LNCaP clone FGC (cell line): ENCODE data around the gene RAPGEF3.

Source experiments
- DNase-seq: peaks from one replicate; pipeline ENCODE4 v3.0.0-alpha.2; 2011; ENCODE audit warnings: low read depth
- H3K4me3 ChIP-seq: 2 replicates; pipeline ENCODE4 v1.5.1; 2011; ENCODE audit warnings: mild to moderate bottlenecking, low read depth, low read length, control low read depth
- TF ChIP-seq, protein P1 (sequence below): IDR thresholded peaks from 2 replicates; pipeline ENCODE4 v1.5.1; 2012; ENCODE audit warnings: mild to moderate bottlenecking; ENCODE audit not compliant: control insufficient read depth, insufficient read depth; ENCODE audit errors: extremely low read depth

RAPGEF3 gene

DNA sequence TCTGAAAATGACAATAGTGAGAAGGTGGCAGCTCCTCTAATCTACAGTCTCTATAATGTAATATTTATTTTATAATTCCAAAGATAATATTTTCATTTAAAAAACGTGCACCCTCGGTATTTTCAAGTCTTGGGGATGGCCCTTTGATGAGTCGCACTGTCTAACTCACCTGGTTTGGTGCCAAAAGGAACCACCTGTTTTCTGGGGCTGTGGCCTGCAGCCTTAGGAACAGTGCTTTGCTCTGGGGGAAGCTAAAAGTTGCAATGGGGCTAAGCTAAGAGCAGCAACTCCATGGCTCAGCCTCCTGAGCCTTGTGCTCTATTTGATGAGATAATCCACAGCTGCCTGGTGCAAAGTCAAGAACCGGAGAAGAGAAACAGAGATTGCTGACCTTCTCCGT lies 27.0 kb downstream of the RAPGEF3 start:
- TF ChIP-seq, protein P1, sequence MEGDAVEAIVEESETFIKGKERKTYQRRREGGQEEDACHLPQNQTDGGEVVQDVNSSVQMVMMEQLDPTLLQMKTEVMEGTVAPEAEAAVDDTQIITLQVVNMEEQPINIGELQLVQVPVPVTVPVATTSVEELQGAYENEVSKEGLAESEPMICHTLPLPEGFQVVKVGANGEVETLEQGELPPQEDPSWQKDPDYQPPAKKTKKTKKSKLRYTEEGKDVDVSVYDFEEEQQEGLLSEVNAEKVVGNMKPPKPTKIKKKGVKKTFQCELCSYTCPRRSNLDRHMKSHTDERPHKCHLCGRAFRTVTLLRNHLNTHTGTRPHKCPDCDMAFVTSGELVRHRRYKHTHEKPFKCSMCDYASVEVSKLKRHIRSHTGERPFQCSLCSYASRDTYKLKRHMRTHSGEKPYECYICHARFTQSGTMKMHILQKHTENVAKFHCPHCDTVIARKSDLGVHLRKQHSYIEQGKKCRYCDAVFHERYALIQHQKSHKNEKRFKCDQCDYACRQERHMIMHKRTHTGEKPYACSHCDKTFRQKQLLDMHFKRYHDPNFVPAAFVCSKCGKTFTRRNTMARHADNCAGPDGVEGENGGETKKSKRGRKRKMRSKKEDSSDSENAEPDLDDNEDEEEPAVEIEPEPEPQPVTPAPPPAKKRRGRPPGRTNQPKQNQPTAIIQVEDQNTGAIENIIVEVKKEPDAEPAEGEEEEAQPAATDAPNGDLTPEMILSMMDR, result no peak
- no peak for DNase-seq
- no peak overlapping the region for H3K4me3 ChIP-seq

DNA sequence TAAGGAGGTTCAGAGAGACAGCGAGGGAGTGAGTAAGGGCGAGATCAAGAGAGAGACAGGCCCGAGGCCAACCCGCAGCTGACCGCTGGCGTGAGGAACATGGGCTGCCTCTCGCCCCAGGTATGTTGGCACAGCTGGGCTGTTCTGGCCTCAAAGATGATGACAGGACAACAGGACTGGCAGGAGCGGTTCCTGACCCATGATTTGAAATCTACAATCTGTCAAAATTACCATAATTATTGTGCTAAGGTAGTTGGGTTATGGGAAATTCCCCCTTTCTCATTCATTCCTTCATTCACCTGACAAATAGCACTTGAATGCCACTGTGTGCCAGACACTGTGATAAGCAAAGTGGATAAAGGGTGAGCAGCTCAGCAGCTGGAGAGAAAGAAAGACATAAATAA lies 28.3 kb downstream of the RAPGEF3 start:
- H3K4me3 ChIP-seq, result no peak overlapping the region
- TF ChIP-seq, protein P1, result no peak
- DNase-seq, result peak; percentile 77

DNA sequence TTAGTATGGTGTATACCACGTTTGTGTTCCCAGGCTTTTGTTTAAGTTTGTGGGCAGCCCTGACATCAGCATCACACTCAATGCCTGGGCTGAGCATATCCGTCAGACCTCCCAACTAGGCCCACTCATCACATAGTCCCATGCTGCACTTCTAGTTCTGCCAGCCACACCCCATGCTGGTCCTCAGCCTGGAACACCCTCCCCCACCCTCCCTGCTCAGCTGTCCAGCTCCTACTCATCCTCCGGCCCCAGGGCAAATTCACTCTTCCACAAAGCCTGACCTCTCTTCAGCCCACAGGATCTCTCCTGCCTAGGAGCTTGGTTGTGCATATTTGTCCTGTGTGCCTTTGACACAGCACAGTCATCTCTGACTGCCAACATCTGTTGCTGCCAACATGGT lies 29.4 kb downstream of the RAPGEF3 start:
- TF ChIP-seq, protein P1, result no peak
- DNase-seq, result no peak
- H3K4me3 ChIP-seq, result no peak overlapping the region

DNA sequence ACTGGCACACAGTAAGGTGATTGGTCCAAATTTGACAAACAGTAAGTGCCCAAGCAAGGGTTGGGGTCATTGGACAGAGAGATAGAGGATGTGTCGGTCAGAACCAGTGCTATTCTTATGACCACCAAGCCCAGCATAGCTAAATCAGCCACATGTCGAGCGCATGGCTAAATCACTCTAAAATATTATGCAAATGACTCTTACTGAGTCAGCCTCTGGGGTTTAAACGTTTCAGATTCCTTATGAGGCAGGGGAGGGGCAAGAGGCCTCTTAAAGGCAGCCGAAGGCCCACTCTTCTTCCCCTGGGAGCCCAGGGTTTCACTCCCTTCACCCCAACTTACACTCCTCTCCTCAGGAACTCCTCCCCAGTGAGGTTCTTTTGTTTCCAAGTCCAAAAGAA lies 32.8 kb downstream of the RAPGEF3 start:
- H3K4me3 ChIP-seq, result no peak overlapping the region

DNA sequence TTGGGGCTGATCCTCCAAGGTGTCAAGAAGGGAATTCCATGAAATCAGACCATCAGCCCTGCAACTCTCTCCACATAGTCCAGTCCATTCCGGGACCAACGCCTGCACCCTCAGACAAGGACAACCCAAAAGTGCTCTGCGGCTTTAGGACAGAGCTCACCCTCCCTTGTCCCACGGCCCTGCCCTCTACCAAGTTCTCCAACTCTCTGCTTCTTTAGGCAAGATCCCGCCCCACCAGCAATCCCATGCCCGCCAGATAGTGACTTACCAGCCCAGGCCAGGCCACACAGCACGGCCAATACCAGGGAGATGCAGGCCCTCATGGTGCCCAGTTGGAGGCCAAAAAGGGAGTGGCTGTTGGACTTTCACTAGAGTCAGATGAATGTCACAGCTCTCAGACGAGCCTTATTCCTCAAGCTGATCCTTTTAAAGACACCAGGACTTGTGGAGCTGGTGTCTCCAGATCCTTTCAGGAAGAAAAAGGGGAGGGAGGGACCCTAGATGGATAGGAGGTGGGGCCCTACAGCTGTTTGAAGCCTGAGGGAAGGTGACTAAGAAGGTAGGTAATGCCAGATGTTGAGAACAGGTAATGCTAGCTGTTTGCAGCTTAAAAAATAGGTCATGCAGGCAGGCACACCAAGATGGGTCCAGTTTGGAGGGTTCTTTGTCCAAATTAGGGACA lies 33.4 kb downstream of the RAPGEF3 start, which contains the start of gene ENDOU:
Gene ENDOU, minus strand, starts transcription at position 400 of the 682 bp plus-strand sequence. Its CDS starts 77 bp downstream, at position 323.
- TF ChIP-seq, protein P1, result no peak
- no peak within 1 kb of the TSS for H3K4me3 ChIP-seq
- no peak for DNase-seq

More for the DNA sequence above, 32.8 kb downstream of the RAPGEF3 start:
- TF ChIP-seq, protein P1, result no peak
- no peak for DNase-seq

DNA sequence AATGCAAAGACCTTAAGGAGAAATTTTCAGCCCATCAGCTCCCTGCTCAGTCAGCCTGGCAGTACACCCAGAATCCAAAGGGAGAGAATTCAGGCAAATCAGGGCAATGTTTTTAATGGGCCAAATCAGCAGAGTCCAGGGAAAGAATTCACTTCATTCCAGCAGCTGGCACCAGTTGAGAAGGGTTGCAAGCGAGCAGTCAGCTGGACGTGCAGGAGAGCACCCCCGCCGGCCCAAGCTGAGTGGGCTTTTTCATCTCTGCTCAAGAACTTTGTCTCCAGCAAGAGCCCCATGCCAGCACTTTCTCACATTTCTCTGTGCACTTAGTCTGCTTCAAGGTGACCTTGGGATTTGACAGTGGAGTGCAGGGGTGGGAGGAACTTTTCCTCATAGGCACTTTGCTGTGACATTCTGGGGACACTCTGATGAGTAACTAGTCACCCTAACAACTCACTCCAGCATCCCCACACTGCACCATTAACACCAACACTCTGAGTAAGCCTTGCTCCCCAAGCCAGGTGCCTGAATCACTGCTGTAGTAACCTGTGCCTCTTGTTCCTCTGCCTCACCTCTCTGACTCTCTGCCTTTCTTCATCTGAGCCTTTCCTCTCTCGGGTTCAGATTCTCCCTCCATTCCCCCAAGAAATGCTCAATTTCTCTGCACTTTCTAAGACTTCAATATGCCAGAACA lies 35.6 kb downstream of the RAPGEF3 start:
- no peak for DNase-seq
- TF ChIP-seq, protein P1, result no peak
- H3K4me3 ChIP-seq, result no peak overlapping the region
